Adrenal gland (tissue), 12 donors: ENCODE measurements around the gene RGS14. TPM values are rescaled to one million over a fixed set of nuclear protein-coding genes. Genes with fewer than 3 reads are reported as not detected.

Experiments
- DNase-seq, 7 donors: peaks; one replicate each; pipeline ENCODE4 v3.0.0-alpha.2; 2019 to 2020
- H3K27ac ChIP-seq, 5 donors: fragments of 200-600 bp; sonication (generic) in 4 of 5; 1 replicate in 3 of 5; 2 replicates in 2 of 5; pipeline versions ENCODE4 v1.5.1 to v1.8.0; 2016 to 2020; ENCODE audit warnings: mild to moderate bottlenecking in 1 of 5
- H3K27me3 ChIP-seq: fragments of 200-600 bp; 2 replicates; pipeline ENCODE4 v1.8.0; 2021
- H3K36me3 ChIP-seq, 2 donors: fragments of 200-600 bp; replicated peaks in 1 of 2; 1 replicate in 1 of 2; 2 replicates in 1 of 2; pipeline versions ENCODE4 v1.5.1 to v1.8.0; 2018 to 2022
- H3K4me1 ChIP-seq, 2 donors: fragments of 200-600 bp; replicated peaks in 1 of 2; 1 replicate in 1 of 2; 2 replicates in 1 of 2; pipeline versions ENCODE4 v1.5.1 to v1.8.0; 2018 to 2021
- H3K4me3 ChIP-seq, 4 donors: fragments of 200-600 bp; sonication (generic) in 3 of 4; one replicate each; pipeline ENCODE4 v1.5.1; 2016 to 2018
- H3K9me3 ChIP-seq, 3 donors: fragments of 200-600 bp; sonication (generic) in 1 of 3; replicated peaks in 1 of 3; 1 replicate in 2 of 3; 2 replicates in 1 of 3; pipeline versions ENCODE4 v1.5.1 to v1.8.0; 2016 to 2021
- POLR2A ChIP-seq, 2 donors: fragments of 450-650 bp; IDR thresholded peaks; one replicate each; pipeline ENCODE4 v1.6.1; 2017; ENCODE audit warnings: antibody characterized with exemption in 2 of 2, mild to moderate bottlenecking in 2 of 2, moderate library complexity in 1 of 2
- WGBS, 4 donors: extraction: QIAGEN DNeasy Blood & Tissue Kit in 2 of 4; methylation state at CpG; one replicate each; pipeline versions ENCODE4 v1.1.5 to v1.1.7; 2013 to 2017; 5-methylcytosine and 5-hydroxymethylcytosine counted together
- intact Hi-C, 2 donors: fragments of 100-400 bp; cut with DNase I; formaldehyde crosslinking; loops; one replicate each; pipeline versions ENCODE4 v1.14.1 to v1.15.0; 2022 to 2023
- polyA plus RNA-seq, 3 donors: library from polyadenylated mRNA; stranded (reverse); fragments of 200-250 nt in 2 of 3; fragments of 350-450 nt in 1 of 3; fragmentation: Illumina TruSeq in 1 of 3; extraction: RNeasy Lipid Tissue Mini Kit (QIAGEN cat#74804) in 1 of 3; gene quantifications; one replicate each; pipeline ENCODE4 v1.2.3, GENCODE V29; 2013 to 2014
- total RNA-seq, 9 donors: library from RNA; depleted of rRNA in 4 of 9; stranded (reverse); fragments of >200 nt in 4 of 9; fragments of 120-200 nt in 1 of 9; fragmentation: NEBNext Ultra II Directional in 1 of 9; extraction: Animal tissue kit (Norgen Biotek cat#: 25700) in 1 of 9; gene quantifications; one replicate each; pipeline versions ENCODE4 v1.1.0 to v1.2.4, GENCODE V29; 2013 to 2023
- TF ChIP-seq, protein P1 (sequence below), 6 experiments: fragments of 450-650 bp in 4 of 6; fragments of 200-600 bp in 2 of 6; sonication (generic) in 1 of 6; IDR thresholded peaks; 1 replicate in 5 of 6; 2 replicates in 1 of 6; pipeline versions ENCODE4 v1.5.1 to v1.8.0; 2016 to 2021; ENCODE audit warnings: antibody characterized with exemption in 6 of 6, mild to moderate bottlenecking in 2 of 6, moderate library complexity in 1 of 6
- donor health status: healthy with polysubstance abuse.
- donor health status: Bipolar disorder and iron deficiency.
- donor health status: DM: yes; HTN: yes; CAD: no.
- donor health status: DM: no; HTN: no; CAD: no.
- donor health status: DM: no; HTN: no; CAD: no.
- donor health status: DM: yes; HTN: yes; CAD: no.

RGS14 gene
- total and polyA plus RNA-seq, 12 donors: 2.3 to 36.3 (median 15.5) TPM

DNA sequence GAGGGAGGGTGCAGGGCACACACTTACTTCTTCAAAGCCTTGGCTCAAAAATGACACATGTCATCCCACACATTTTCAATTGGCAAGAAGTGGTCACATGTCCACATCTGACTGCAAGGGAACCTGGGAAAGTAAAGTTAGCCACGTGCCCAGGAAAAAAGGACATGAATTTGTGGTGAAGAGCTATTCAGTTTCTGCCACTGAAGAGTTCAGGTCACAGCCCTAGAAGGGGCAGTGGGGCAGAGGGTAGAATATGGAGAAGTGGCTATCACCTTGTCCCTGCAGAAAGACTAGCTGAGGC lies 1.9 kb upstream of the RGS14 start:
- no peak overlapping the region for H3K27ac ChIP-seq
- no peak for TF ChIP-seq POLR2A (IDR thresholded peaks at IDR 0.05)
- TF ChIP-seq, protein P1, sequence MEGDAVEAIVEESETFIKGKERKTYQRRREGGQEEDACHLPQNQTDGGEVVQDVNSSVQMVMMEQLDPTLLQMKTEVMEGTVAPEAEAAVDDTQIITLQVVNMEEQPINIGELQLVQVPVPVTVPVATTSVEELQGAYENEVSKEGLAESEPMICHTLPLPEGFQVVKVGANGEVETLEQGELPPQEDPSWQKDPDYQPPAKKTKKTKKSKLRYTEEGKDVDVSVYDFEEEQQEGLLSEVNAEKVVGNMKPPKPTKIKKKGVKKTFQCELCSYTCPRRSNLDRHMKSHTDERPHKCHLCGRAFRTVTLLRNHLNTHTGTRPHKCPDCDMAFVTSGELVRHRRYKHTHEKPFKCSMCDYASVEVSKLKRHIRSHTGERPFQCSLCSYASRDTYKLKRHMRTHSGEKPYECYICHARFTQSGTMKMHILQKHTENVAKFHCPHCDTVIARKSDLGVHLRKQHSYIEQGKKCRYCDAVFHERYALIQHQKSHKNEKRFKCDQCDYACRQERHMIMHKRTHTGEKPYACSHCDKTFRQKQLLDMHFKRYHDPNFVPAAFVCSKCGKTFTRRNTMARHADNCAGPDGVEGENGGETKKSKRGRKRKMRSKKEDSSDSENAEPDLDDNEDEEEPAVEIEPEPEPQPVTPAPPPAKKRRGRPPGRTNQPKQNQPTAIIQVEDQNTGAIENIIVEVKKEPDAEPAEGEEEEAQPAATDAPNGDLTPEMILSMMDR (IDR thresholded peaks at IDR 0.05): no peak
- no peak for DNase-seq
- no peaks in the 10 kb centered on the region for H3K36me3 ChIP-seq
- H3K9me3 ChIP-seq: no peaks in the 10 kb centered on the region
- no peak overlapping the region for H3K4me3 ChIP-seq
- 8 to 17% (median 13%) methylated on average over 1 of the region's 1 CpG for WGBS, 4 donors
- H3K4me1 ChIP-seq: peaks cover under 1 to 6% of the 10 kb centered on the region in 2 donors
- intact Hi-C loops: no loop called here
- H3K27me3 ChIP-seq: no peaks in the 10 kb centered on the region

DNA sequence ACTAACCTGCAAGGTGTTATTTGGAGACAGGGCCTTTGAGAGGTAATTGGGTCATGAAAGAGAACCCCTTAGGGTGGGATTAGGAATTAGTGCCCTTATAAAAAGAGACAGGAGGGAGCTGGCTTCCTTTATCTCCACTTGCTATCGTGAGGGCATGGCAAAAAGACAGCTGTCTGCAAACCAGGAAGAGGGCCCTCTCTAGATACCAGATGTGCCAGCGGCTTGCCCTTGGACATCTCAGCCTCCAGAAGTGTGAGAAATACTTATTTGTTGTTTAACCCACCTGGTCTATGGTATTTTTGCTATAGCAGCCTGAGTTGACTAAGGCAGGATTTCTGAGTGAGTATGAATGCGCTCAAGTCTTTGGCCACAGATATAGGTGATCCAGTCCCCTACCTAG lies 978 bp upstream of the RGS14 start:
- Histone ChIP-seq H3K4me3 (no peak overlapping the region), H3K4me1 (peaks cover 0 to 3% of the 10 kb centered on the region in 2 donors), H3K36me3 (no peaks in the 10 kb centered on the region), H3K9me3 (no peaks in the 10 kb centered on the region), H3K27me3 (no peaks in the 10 kb centered on the region), H3K27ac (no peak overlapping the region)
- intact Hi-C loops: no loop called here
- 60 to 72% (median 67%) methylated on average over 3 of the region's 3 CpGs for WGBS, 4 donors
- TF ChIP-seq POLR2A (IDR thresholded peaks at IDR 0.05): no peak
- TF ChIP-seq, protein P1 (IDR thresholded peaks at IDR 0.05): no peak
- no peak for DNase-seq

DNA sequence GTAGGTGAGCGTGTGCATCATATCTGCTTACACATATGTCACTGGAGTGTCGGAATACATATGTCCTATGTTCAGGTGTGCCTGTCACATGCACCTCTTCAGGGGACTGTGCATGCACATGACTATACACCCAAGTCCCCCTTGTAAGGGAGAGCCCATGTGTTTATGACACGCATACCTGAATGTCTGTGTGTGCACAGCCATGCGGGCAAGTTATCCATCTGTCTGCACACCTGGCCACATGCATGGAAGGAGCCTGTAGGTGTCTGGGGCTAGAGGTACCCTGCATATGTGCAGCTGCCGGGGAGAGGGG lies 622 bp upstream of the RGS14 start:
- Histone ChIP-seq H3K27ac (no peak overlapping the region), H3K9me3 (no peaks in the 10 kb centered on the region), H3K36me3 (no peaks in the 10 kb centered on the region), H3K27me3 (no peaks in the 10 kb centered on the region), H3K4me3 (no peak overlapping the region), H3K4me1 (peaks cover 0 to 2% of the 10 kb centered on the region in 2 donors)
- WGBS, 4 donors: 71 to 86% (median 82%) methylated on average over 3 to 5 of the region's 5 CpGs
- intact Hi-C loops: no loop called here
- TF ChIP-seq POLR2A (IDR thresholded peaks at IDR 0.05): no peak
- TF ChIP-seq, protein P1 (IDR thresholded peaks at IDR 0.05): no peak
- DNase-seq: no peak

DNA sequence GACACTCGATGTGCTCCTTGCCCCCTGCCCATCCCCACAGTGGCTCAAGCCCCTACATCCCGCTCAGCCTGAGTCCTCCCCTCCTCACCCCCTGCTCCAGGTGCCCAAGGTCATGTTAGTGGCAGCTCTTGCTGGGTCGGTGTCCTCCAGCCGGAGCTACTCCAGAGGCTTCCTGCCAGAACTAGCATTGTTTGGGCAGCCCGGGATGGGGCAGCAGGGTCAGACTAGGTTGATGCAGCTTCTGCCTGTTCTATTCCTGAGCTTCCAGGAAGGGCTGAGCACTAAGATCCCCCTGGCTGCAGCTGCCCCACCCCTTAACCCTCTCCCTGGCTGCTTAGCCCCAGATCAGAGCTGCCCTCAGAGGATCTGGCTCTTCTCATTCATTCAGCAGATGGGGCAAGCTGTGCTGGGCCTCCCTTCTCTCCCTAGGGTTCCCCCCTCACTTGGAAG lies 671 bp downstream of the RGS14 start:
- 10 to 22% (median 20%) methylated on average over 1 to 5 of the region's 5 CpGs for WGBS, 4 donors
- H3K4me3 ChIP-seq: peak overlapping the region in 1 of 4 donors; percentile 40
- peaks cover 9% of the 10 kb centered on the region in 2 donors for H3K4me1 ChIP-seq
- intact Hi-C loops: no loop called here
- TF ChIP-seq POLR2A (IDR thresholded peaks at IDR 0.05): no peak
- TF ChIP-seq, protein P1 (IDR thresholded peaks at IDR 0.05): no peak
- H3K36me3 ChIP-seq: no peaks in the 10 kb centered on the region
- no peak overlapping the region for H3K27ac ChIP-seq
- H3K27me3 ChIP-seq: no peaks in the 10 kb centered on the region
- no peak for DNase-seq
- no peaks in the 10 kb centered on the region for H3K9me3 ChIP-seq
